GM19324 (cell line): ENCODE results near the gene CGRRF1.

ENCODE experiments used
- ATAC-seq: cut with Tn5 transposase; IDR thresholded peaks from one replicate; pipeline ENCODE4 v1.9.1; 2021; ENCODE audit warnings: mild to moderate bottlenecking, moderate library complexity; ENCODE audit not compliant: unreplicated experiment, low FRiP score

The CGRRF1 gene

GRCh38 chr14:54570631-54571415 lies 61.1 kb downstream of the CGRRF1 start:
- ATAC-seq, result no peak

DNA sequence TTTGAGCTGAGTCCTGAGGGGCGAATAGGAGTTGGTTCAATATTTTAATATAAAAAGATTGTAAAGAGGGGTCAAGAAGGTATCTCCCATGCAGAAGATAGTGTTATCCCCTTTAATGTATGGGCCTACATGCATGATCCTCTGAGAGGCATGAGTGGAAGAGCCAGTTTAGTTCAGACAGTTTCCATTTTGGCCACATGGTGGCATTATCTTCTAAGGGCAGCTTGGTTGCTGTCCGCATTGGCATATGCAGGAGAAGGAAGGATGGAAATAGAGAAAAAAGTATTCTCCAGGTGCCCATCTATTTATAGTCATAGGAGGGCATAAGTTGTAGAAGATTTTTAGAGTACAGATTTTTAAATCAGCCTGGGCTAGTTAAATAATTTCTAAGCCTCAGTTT lies 62.6 kb downstream of the CGRRF1 start:
- ATAC-seq, result no peak

- ATAC-seq, result no peak
Measured at GRCh38 chr14:54574528-54574927, 64.8 kb downstream of the CGRRF1 start.

DNA sequence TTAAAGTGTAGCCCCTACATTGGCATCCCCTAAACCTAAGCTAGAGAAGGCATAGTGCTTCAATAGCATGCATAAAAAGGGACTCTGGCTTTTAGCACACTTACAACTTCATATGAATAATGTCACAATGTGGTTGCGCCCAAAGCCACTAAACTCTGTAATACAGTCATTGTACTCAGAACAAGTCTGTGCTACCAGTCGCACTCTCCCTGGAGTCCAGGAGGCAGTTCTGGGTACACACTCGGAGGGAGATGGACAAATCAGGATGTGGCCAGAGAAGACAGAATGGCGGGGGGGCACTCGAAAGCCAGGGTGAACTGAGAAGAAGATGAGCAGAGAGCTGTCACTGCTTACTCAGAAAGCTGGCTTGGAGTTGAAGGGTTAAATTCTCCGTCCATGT lies 67.8 kb downstream of the CGRRF1 start:
- no peak for ATAC-seq

DNA sequence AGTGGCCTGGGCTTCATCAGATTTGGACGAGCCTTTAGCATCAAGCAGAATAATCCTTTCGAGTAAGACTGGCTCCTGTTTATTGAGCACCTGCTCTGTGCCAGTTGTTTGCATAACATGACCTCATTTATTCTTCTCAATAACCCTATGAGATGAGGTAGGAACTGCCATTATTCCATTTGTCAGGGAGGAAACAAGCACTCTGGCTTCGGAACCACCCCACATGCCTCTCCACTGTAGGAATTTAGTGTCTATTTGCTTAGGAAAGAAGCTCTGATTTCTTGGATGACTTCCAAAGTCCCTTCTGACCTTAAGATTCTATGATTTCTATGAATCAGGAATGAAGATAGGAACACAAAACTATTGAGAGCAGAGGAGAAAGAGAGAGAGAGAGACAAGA lies 68.3 kb downstream of the CGRRF1 start:
- no peak for ATAC-seq

DNA sequence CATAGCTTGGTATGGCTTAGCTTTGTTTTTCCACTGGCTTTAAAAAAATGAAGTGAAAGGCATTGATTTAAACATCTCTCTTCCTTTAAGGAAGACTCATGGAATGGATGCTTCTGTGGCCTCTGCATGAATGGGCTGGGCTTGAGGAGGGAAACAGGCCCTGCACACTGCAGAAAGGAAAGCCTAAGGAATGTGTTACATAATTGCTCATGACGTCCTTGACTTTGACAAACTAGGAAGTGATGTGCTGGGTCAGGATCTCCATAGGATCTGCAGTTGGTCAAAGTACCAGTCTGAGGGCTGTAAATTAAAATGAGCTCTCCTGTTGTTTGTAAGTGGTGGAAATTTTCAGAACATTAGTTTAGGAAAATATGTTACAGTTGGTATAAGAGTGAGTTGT lies 69.9 kb downstream of the CGRRF1 start:
- ATAC-seq, result no peak

- ATAC-seq, result no peak
Measured at GRCh38 chr14:54580933-54581332, 71.2 kb downstream of the CGRRF1 start.

DNA sequence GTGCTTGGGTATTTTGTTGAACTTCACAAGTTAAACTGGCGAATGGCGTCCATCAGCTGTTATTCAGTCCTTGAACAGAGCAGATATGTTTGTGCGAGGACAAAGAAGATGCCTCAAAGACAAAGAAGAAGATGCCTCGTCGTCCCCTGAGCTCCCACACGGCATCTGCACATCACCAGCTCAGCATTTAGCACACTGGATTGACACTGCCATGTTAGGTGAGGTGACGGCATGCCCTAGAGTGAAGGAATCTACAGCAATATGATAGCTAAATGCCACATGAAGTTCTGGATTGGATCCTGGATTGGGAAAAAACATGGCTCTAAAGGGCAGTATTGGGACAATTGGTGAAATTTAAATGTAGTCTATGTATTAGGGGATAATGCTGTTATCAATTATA lies 72.6 kb downstream of the CGRRF1 start:
- no peak for ATAC-seq

DNA sequence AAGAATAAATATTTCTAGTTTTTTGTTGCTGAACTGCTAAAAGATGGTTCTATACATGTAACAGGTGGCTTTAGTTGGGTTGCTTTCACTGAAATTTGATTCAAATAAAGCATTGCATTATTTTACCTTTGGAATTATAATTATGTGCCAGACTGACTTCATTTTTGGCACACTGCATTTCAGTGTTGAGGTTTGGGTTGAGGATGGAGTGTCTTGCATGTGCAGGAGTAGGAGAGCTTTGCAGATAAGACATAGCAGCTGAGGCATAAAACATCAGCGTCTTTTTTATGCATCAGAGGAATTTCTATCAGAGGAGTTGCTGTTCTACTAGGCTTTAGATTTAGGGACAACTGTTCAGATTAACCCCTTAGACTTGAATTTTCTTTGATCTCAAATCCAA lies 74.4 kb downstream of the CGRRF1 start:
- no peak for ATAC-seq

- no peak for ATAC-seq
Measured at GRCh38 chr14:54585214-54585613, 75.5 kb downstream of the CGRRF1 start.
